ENCODE measurements around the gene DDX51. TPM values are rescaled to one million over a fixed set of nuclear protein-coding genes. Genes with fewer than 3 reads are reported as not detected.
"Not testable (repeated sequence)": the region's sequence is repeated elsewhere in the genome, so short reads cannot be mapped to it uniquely, and the experiment has no call there.

Gene DDX51
- total RNA-seq, 2 experiments from 2014 or later: 58.0 to 59.3 TPM

DNA sequence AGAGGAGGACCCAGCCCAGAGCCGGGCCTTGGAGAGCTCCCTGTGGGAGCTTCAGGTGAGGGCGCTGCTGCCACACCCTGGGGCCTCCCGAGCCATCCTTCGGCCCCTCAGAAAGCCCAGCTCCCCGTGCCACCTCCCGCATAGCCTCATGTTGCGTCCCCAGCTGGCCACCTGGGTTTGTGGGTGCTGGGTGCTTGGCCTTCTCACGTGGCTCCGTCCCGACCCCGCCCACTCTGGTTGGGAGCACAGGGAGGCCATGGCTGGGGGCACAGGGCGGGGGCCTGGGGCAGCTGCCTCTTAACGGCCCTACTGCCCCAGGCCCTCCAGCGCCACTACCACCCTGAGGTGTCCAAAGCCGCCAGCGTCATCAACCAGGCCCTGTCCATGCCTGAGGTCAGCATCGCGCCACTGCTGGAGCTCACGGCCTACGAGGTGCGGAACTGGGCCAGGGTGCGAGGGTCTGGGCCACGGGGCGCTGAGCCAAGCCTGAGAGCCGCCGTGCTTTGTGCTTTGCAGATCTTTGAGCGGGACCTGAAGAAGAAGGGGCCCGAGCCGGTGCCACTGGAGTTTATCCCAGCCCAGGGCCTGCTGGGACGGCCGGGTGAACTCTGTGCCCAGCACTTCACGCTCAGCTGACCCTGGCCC, 7.8 kb upstream of the DDX51 start:
- Mint-ChIP-seq H3K36me3 (ENCODE audit: low read depth) (peaks cover under 1% of the 10 kb centered on the region), H3K9me3 (no peaks in the 10 kb centered on the region), H3K4me1 (ENCODE audit: low read depth) (no peaks in the 10 kb centered on the region), H3K27ac (no peak overlapping the region), H3K27me3 (no peaks in the 10 kb centered on the region), H3K4me3 (no peak overlapping the region)
- no peak for DNase-seq
- POLR2A ChIA-PET: no interaction called here
- no peaks in the 10 kb centered on the region for H3K27me3 ChIP-seq (ENCODE audit: control insufficient read depth in 1 of 2, insufficient read depth in 2 of 2, low read length in 2 of 2)
- H3K27ac ChIP-seq (ENCODE audit: low read depth in 1 of 2, low read length in 2 of 2): no peak overlapping the region
- intact Hi-C loops (cut with DNase I, micrococcal nuclease): loop anchor here in 1 of 2 experiments (5.0 kb wide), 3 partner anchors 35 to 370 kb away; no protein-coding TSS in a partner anchor
- H3K9me3 ChIP-seq (ENCODE audit: control insufficient read depth in 1 of 2, insufficient read depth in 1 of 2, low read length in 2 of 2): peaks cover 0 to 5% of the 10 kb centered on the region in 2 experiments
- H3K4me3 ChIP-seq (ENCODE audit: low read length): no peak overlapping the region
- ATAC-seq (ENCODE audit: poor library complexity): no peak
- CTCF ChIA-PET: no interaction called here
- TF ChIP-seq, protein P1, sequence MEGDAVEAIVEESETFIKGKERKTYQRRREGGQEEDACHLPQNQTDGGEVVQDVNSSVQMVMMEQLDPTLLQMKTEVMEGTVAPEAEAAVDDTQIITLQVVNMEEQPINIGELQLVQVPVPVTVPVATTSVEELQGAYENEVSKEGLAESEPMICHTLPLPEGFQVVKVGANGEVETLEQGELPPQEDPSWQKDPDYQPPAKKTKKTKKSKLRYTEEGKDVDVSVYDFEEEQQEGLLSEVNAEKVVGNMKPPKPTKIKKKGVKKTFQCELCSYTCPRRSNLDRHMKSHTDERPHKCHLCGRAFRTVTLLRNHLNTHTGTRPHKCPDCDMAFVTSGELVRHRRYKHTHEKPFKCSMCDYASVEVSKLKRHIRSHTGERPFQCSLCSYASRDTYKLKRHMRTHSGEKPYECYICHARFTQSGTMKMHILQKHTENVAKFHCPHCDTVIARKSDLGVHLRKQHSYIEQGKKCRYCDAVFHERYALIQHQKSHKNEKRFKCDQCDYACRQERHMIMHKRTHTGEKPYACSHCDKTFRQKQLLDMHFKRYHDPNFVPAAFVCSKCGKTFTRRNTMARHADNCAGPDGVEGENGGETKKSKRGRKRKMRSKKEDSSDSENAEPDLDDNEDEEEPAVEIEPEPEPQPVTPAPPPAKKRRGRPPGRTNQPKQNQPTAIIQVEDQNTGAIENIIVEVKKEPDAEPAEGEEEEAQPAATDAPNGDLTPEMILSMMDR (IDR thresholded peaks at IDR 0.05): no peak
- H3K4me1 ChIP-seq (ENCODE audit: insufficient read depth, low read length): peaks cover 14% of the 10 kb centered on the region
- H3K36me3 ChIP-seq (ENCODE audit: insufficient read depth, low read length): peaks cover 40% of the 10 kb centered on the region

DNA sequence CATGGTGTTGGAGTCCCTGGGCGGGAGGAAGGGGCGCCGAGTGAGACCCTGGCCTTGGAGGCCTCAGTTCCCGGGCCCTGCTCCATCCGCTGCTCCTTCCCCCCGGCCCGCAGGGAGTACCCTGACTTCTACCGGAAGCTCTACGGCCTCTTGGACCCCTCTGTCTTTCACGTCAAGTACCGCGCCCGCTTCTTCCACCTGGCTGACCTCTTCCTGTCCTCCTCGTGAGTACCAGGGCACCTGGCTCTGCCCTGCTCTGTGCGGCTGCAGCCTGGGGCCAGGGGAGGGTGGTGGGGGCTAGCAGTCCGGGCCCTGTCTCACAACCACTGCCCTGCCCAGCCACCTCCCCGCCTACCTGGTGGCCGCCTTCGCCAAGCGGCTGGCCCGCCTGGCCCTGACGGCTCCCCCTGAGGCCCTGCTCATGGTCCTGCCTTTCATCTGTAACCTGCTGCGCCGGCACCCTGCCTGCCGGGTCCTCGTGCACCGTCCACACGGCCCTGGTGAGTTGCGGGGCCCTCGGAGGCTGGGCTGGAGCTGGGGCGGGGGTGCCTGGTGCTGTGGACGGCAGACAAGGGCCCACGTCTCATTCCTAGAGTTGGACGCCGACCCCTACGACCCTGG, 7.1 kb upstream of the DDX51 start:
- POLR2A ChIA-PET: no interaction called here
- Mint-ChIP-seq H3K4me3 (no peak overlapping the region), H3K27ac (no peak overlapping the region), H3K27me3 (no peaks in the 10 kb centered on the region), H3K9me3 (no peaks in the 10 kb centered on the region), H3K36me3 (ENCODE audit: low read depth) (peaks cover 7% of the 10 kb centered on the region), H3K4me1 (ENCODE audit: low read depth) (peaks cover 3% of the 10 kb centered on the region)
- TF ChIP-seq, protein P1 (IDR thresholded peaks at IDR 0.05): no peak
- intact Hi-C loops (cut with DNase I, micrococcal nuclease): loop anchor here in 1 of 2 experiments (5.0 kb wide), 3 partner anchors 36 to 371 kb away; no protein-coding TSS in a partner anchor
- no peak for DNase-seq
- peaks cover 35% of the 10 kb centered on the region for H3K36me3 ChIP-seq (ENCODE audit: insufficient read depth, low read length)
- CTCF ChIA-PET: no interaction called here
- no peak for ATAC-seq (ENCODE audit: poor library complexity)
- H3K9me3 ChIP-seq (ENCODE audit: control insufficient read depth in 1 of 2, insufficient read depth in 1 of 2, low read length in 2 of 2): peaks cover 0 to 5% of the 10 kb centered on the region in 2 experiments
- no peaks in the 10 kb centered on the region for H3K27me3 ChIP-seq (ENCODE audit: control insufficient read depth in 1 of 2, insufficient read depth in 2 of 2, low read length in 2 of 2)
- no peak overlapping the region for H3K4me3 ChIP-seq (ENCODE audit: low read length)
- no peak overlapping the region for H3K27ac ChIP-seq (ENCODE audit: low read depth in 1 of 2, low read length in 2 of 2)
- peaks cover 17% of the 10 kb centered on the region for H3K4me1 ChIP-seq (ENCODE audit: insufficient read depth, low read length)

DNA sequence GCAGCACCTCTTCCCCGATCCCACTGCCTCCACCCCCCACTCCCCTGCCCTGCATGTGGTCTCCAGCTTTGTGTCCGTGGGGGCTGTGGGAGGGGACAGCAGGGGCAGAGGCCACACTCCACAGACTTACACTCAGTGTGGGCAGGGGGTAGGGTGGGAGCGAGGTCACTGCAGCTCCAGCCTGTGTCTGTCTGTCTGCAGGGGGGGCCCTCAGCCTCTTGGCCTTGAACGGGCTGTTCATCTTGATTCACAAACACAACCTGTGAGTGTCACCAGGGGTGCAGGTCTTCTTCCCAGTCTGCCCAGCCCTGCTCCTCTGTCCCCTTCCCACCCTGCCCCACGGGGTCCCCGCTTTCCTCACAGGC, 6.6 kb upstream of the DDX51 start:
- H3K27ac Mint-ChIP-seq: no peak overlapping the region
- no peak for ATAC-seq (ENCODE audit: poor library complexity)
- peaks cover 8% of the 10 kb centered on the region for H3K4me1 Mint-ChIP-seq (ENCODE audit: low read depth)
- Histone ChIP-seq H3K4me3 (ENCODE audit: low read length) (no peak overlapping the region), H3K4me1 (ENCODE audit: insufficient read depth, low read length) (peaks cover 22% of the 10 kb centered on the region), H3K9me3 (ENCODE audit: control insufficient read depth in 1 of 2, insufficient read depth in 1 of 2, low read length in 2 of 2) (peaks cover 0 to 5% of the 10 kb centered on the region in 2 experiments), H3K36me3 (ENCODE audit: insufficient read depth, low read length) (peaks cover 35% of the 10 kb centered on the region), H3K27me3 (ENCODE audit: control insufficient read depth in 1 of 2, insufficient read depth in 2 of 2, low read length in 2 of 2) (no peaks in the 10 kb centered on the region), H3K27ac (ENCODE audit: low read depth in 1 of 2, low read length in 2 of 2) (no peak overlapping the region)
- CTCF ChIA-PET: no interaction called here
- TF ChIP-seq, protein P1 (IDR thresholded peaks at IDR 0.05): no peak
- no peaks in the 10 kb centered on the region for H3K27me3 Mint-ChIP-seq
- POLR2A ChIA-PET: no interaction called here
- no peaks in the 10 kb centered on the region for H3K9me3 Mint-ChIP-seq
- H3K4me3 Mint-ChIP-seq: no peak overlapping the region
- intact Hi-C loops (cut with DNase I, micrococcal nuclease): loop anchor here in 1 of 2 experiments (5.0 kb wide), 3 partner anchors 37 to 372 kb away; no protein-coding TSS in a partner anchor
- peaks cover 12% of the 10 kb centered on the region for H3K36me3 Mint-ChIP-seq (ENCODE audit: low read depth)
- no peak for DNase-seq

DNA sequence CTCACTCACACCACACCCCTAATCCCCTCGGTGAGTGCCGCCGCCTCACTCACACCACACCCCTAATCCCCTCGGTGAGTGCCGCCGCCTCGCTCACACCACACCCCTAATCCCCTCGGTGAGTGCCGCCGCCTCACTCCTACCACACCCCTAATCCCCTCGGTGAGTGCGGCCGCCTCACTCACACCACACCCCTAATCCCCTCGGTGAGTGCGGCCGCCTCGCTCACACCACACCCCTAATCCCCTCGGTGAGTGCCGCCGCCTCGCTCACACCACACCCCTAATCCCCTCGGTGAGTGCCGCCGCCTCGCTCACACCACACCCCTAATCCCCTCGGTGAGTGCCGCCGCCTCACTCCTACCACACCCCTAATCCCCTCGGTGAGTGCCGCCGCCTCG, 5.4 kb upstream of the DDX51 start:
- H3K9me3 Mint-ChIP-seq; ATAC-seq (ENCODE audit: poor library complexity); H3K27me3 ChIP-seq (ENCODE audit: control insufficient read depth in 1 of 2, insufficient read depth in 2 of 2, low read length in 2 of 2); POLR2A ChIA-PET; H3K4me3 Mint-ChIP-seq; H3K27me3 Mint-ChIP-seq; intact Hi-C loops (cut with DNase I, micrococcal nuclease); CTCF ChIA-PET; DNase-seq; H3K9me3 ChIP-seq (ENCODE audit: control insufficient read depth in 1 of 2, insufficient read depth in 1 of 2, low read length in 2 of 2); H3K27ac Mint-ChIP-seq; H3K27ac ChIP-seq (ENCODE audit: low read depth in 1 of 2, low read length in 2 of 2); H3K4me3 ChIP-seq (ENCODE audit: low read length): not testable (repeated sequence)
- Histone ChIP-seq H3K4me1 (ENCODE audit: insufficient read depth, low read length) (peaks cover 34% of the 10 kb centered on the region), H3K36me3 (ENCODE audit: insufficient read depth, low read length) (peaks cover 35% of the 10 kb centered on the region)
- Mint-ChIP-seq H3K4me1 (ENCODE audit: low read depth) (peaks cover 15% of the 10 kb centered on the region), H3K36me3 (ENCODE audit: low read depth) (peaks cover 24% of the 10 kb centered on the region)
